HL-60/S4 (cell line): ENCODE results near the gene MLPH.

ENCODE experiments used
- in situ Hi-C: fragments of 300-500 bp; cut with MboI; formaldehyde crosslinking; loops from 2 replicates; pipeline ENCODE4 v1.14.3; 2022; ENCODE audit warnings: low sequenced_read_pairs

The MLPH gene

DNA sequence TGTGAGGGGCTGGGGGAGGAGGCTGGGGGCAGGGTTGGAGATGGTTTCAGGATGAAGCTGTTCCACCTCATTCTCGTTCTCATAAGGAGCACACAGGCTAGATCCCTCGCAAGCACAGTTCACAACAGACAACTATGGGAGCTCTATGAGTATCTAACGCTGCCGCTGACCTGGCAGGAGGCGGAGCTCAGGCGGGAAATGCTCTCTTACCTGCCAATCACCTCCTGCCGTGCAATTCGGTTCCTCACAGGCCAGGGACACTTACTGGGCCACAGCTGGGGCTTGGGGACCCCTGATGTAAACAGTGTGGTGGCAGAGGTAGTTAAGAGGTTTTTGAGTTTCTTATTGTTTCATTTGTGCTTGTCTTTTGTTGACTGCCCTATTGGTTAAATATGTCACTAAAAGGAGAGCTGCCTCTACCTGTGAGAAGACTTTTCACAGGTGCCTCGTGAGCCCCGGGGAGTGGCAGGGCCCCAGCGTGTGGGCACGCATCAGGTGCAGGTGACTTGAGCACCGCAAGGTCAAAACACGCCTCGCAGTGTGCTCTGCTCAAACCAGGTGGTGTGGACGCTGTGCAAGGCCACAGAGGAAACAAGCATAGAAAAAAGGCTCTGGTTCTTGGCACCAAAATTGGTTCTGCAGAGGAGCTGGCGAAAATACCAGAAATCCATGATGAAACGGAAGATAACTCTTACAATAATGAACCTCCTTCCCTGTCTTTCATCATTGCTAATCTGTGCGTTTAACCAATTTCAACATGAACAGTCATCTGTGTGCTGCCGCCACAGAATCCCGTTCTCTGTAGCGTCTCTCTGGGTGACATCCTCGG lies 10.2 kb downstream of the MLPH start:
- in situ Hi-C loops, result no loop called here

DNA sequence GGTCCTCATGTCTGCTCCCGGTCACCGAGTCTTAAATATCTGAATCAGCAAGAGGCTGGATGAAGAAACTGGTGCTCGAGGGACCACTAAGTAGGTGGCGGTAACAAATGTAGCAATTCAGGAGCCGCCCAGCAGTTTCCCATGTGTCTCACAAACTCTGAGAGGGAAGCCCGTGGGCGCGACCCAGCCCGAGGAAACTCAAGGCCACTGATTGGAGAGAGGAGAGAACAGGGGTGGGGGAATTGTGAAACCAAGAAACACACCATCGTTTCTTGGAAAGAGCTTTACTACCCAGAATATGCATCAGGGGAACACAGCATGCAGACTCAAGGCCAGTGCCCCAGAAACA lies 10.8 kb downstream of the MLPH start:
- in situ Hi-C loops, result no loop called here

DNA sequence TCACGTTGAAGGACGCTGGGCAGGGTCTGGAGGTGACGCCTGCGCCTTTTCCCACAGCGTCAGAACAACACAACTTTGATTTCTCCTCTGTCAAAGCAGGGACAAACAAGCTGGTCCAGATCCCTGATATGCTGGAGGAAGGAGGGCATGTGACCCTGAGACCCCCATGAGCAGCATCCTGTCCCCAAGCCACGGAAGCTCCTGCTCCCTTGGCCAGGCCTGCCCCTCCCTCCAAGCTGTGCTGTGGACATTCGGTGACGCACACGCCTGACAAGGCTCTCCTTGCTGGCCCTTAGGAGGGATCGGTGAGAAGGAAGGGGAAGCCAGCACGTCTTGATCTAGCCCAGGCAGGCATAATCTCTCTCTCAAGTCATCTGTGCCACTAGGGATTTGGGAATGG lies 11.3 kb downstream of the MLPH start:
- in situ Hi-C loops, result no loop called here

DNA sequence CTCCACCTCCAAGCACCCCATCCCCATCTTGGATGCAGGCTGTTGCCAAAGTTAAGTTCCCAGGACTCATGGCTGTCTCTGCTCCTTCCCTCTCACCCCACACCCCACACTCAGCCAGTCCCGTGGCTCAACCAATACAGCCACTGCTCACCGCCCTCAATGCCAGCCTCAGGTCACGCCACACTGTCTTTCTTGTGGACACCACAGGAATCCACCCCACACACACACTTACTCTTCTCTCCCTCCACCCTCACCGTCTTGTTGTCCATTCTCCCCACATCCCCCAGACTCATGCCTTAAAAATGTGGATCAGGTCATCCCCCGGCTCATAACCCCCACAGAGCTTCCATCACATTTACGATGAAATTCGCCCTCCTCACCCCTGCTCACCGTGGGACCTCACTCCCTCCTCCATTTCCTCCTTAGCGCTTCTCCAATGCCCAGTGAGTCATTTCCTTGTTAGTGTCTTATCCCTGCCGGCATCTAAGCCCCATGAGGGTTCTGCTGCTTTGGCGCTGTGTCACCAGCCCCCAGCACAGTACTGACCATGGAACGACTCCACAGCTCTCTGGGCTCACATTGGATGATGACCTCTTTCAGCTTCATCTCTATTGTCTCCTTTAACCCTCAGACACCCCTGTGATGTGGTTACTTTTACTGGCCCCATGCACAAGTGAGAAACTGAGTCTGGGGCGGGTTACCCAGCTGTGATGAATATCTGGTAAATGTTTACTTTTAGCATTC lies 13.8 kb downstream of the MLPH start:
- in situ Hi-C loops, result no loop called here

- in situ Hi-C loops, result no loop called here
Measured at GRCh38 chr2:237501892-237502513, 15.0 kb downstream of the MLPH start.

- in situ Hi-C loops, result no loop called here
Measured at GRCh38 chr2:237503201-237503600, 16.1 kb downstream of the MLPH start.

DNA sequence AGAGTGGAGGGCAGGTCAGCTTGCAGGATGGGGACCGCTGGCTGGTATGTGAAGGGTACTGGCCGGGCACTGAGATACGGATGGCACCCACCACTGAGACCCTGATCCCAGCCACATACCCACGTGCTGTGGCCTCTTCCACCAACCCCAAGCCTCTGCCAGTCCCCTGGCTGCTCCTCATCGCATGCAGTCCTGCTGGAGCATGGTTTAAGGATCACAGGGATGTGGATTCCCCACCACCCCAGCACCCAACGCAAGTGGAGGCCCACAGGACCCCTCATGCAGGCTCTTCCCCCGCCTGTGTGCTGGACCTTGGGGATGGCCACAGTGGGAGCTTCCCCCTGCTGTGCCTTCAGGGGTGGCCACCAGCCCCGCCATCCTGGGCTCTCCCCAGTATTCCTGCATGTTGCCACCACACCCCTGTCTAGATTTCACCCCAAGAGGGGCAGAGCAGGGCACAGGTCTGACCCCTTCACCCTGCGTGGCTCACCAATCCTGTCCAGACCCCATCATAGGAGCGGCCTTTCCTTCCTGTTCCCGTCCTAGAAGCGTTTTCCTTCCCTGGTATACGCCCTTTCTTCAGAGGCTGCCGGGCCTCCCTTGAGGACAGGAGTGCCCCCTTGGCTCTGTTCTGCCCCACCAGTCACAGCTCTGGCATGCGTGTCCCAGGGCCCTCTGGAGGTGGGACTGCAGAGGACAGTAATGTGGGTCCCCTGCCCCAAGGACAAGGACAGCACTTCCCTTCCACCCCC lies 18.3 kb downstream of the MLPH start:
- in situ Hi-C loops, result no loop called here

- in situ Hi-C loops, result no loop called here
Measured at GRCh38 chr2:237507512-237507911, 20.5 kb downstream of the MLPH start.

GRCh38 chr2:237508361-237508760 lies 21.3 kb downstream of the MLPH start:
- in situ Hi-C loops, result no loop called here

DNA sequence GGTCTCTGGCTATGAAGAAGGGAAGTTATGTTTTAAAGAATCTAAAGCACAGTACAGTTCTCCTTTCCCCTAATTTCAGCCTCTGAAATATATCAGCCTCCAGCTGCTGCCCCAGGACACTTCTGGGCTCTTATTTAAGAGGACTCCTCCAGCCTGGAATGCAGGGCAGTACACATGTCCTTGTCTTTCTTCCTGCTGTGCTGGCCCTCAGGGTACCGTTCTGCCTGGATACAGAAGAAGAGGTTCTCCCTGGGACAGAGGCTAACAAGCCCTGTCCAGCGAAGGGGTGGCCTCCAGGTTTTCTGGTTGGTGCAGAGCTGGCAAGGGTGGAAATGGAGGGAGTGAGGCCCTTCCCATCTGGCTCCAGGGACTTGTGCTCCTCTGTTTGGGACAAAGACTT lies 22.1 kb downstream of the MLPH start:
- in situ Hi-C loops, result no loop called here

GRCh38 chr2:237509905-237510304 lies 22.9 kb downstream of the MLPH start:
- in situ Hi-C loops, result loop anchor here (10.0 kb wide), 1 partner anchor 65 kb away; no protein-coding TSS in a partner anchor

GRCh38 chr2:237510502-237511217 lies 23.6 kb downstream of the MLPH start:
- in situ Hi-C loops, result loop anchor here (10.0 kb wide), 1 partner anchor 64 kb away; no protein-coding TSS in a partner anchor

- in situ Hi-C loops, result loop anchor here (10.0 kb wide), 1 partner anchor 63 kb away; no protein-coding TSS in a partner anchor
Measured at GRCh38 chr2:237511433-237511832, 24.4 kb downstream of the MLPH start.

DNA sequence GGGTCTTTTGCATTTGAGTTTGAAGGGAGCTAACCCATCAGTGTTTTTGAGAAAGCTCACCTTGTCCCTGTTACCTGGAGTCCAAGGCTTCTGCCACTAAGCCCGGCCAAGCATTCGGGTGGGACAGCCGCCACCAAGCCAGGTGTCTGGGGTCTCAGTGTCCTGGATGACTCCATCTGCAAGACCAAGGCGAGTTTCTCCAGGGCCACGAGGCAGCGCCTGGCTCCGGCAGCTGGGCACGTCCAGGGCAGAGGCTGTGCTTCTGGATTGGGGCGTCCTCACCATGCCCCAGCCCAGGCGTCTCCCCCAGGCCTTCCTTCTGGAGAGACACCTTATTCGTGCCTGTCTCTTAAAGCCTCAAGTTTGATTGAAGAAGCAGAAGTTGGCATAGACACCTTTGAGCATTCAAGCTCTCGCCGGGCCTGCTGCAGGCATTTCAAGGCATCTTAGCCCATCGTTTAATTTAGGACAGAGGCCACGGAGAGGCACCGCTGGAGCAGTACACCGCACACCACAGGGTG lies 24.9 kb downstream of the MLPH start:
- in situ Hi-C loops, result loop anchor here (10.0 kb wide), 1 partner anchor 63 kb away; no protein-coding TSS in a partner anchor

- in situ Hi-C loops, result loop anchor here (10.0 kb wide), 1 partner anchor 62 kb away; no protein-coding TSS in a partner anchor
Measured at GRCh38 chr2:237512774-237513466, 25.9 kb downstream of the MLPH start.

DNA sequence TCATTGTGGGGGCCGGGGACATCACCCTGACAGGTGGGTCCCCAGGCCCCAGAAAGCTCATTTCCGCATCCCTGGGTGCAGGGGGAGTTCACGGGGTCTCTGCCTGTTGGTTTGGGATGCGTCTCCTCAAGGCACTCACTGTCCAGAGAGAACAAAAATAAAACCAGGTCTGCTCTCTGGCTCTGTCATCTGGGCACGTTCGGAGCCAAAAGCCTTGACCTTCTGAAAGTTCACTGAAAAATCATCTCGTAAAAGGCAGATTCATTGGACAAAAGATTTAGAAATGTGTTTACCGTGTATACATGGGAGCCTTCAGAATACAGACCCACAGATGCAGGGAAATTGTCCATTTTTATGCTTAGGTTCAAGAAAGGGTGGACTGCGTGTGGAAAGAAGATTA lies 26.6 kb downstream of the MLPH start:
- in situ Hi-C loops, result loop anchor here (10.0 kb wide), 1 partner anchor 61 kb away; no protein-coding TSS in a partner anchor

DNA sequence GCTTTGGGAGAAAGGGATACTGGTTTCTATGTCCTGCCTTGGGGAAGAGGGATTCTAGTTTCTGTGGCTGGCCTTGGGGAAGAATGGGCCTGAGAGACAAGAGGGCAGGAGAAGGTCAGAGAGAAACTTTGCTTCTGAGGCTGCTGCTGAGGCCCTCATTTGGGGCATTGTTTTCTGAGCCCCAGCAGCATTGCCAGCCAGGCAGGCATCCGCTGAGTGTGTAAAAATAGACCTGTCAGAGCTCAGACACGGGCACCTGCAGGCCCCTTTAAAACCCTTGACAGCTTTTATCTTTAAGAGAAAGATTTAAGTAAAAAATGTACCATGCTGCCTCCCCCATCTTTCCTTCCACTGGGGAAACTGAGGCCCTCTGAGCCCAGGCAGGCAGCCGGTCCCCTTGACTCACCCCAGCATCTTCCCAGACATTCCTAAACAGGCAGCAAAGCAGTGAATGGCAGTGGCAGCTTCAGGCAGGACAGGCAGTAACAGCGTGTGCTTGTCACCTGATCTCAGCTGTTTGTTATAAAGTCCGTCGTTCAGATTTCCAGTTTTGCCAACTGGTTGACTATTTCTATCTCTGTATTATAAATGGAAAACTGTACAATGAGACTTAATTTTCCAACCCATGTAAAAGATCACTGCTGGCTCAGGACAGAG lies 27.6 kb downstream of the MLPH start:
- in situ Hi-C loops, result loop anchor here (10.0 kb wide), 1 partner anchor 60 kb away; no protein-coding TSS in a partner anchor

GRCh38 chr2:237515166-237515565 lies 28.1 kb downstream of the MLPH start:
- in situ Hi-C loops, result loop anchor here (10.0 kb wide), 1 partner anchor 60 kb away; no protein-coding TSS in a partner anchor
